GM12872 (cell line): ENCODE measurements around the gene OLFM3.

ENCODE experiments used
- CTCF ChIP-seq: IDR thresholded peaks from 3 replicates; pipeline ENCODE4 v1.5.1; 2011; ENCODE audit warnings: low read depth, mild to moderate bottlenecking, low read length, moderate library complexity; ENCODE audit not compliant: insufficient read depth

OLFM3 gene

GRCh38 chr1:101905283-101905835 lies 91.4 kb downstream of the OLFM3 start:
- no peak for TF ChIP-seq CTCF

- TF ChIP-seq CTCF = no peak
Measured at GRCh38 chr1:101902199-101902598, 94.5 kb downstream of the OLFM3 start.

GRCh38 chr1:101898137-101898536 lies 98.6 kb downstream of the OLFM3 start:
- no peak for TF ChIP-seq CTCF

- no peak for TF ChIP-seq CTCF
Measured at GRCh38 chr1:101884621-101885020, 112.1 kb downstream of the OLFM3 start.

GRCh38 chr1:101875891-101876290 lies 120.8 kb downstream of the OLFM3 start:
- TF ChIP-seq CTCF = no peak

- TF ChIP-seq CTCF = no peak
Measured at GRCh38 chr1:101873672-101874071, 123.1 kb downstream of the OLFM3 start.

GRCh38 chr1:101859941-101860340 lies 136.8 kb downstream of the OLFM3 start:
- no peak for TF ChIP-seq CTCF
